ENCODE data around the gene RAPGEF2. TPM values are rescaled to one million over a fixed set of nuclear protein-coding genes. Genes with fewer than 3 reads are reported as not detected.
A peak's percentile ranks its signal among the peaks of the same experiment; 100 is the strongest.

Gene RAPGEF2
- total RNA-seq, 1 experiment from 2014 or later, result 21.2 TPM

- Histone ChIP-seq H3K4me2 (ENCODE audit: low read length) (peak overlapping the region; percentile 92), H3K79me2 (ENCODE audit: low read length) (peaks cover 59% of the 10 kb centered on the region), H4K20me1 (ENCODE audit: low read length) (peaks cover 11% of the 10 kb centered on the region; the same call in 1 of the 2 replicates), H3K27me3 (ENCODE audit: low read length) (no peaks in the 10 kb centered on the region), H3K9me2 (replicated peaks; ENCODE audit: low read length) (no peaks in the 10 kb centered on the region), H2AFZ (ENCODE audit: low read length) (peak overlapping the region; percentile 23), H3K27ac (ENCODE audit: low read length) (peak overlapping the region; percentile 63), H3K9me3 (ENCODE audit: low read length) (no peaks in the 10 kb centered on the region), H3K4me1 (ENCODE audit: insufficient read depth, low read length) (peaks cover 34% of the 10 kb centered on the region), H3K36me3 (ENCODE audit: low read depth, low read length) (no peaks in the 10 kb centered on the region), H3K4me3 (ENCODE audit: low read length) (peak overlapping the region; percentile 75), H3F3A (ENCODE audit: low read length, unreplicated experiment) (no peaks in the 10 kb centered on the region), H3K9ac (ENCODE audit: low read length) (peak overlapping the region; percentile 40)
- TF ChIP-seq EZH2 (IDR thresholded peaks at IDR 0.05; ENCODE audit: low read length, unreplicated experiment) (no peak), CTCF (conservative IDR thresholded peaks at IDR 0.05; ENCODE audit: low read depth, low read length) (no peak), EZH2phosphoT487 (IDR thresholded peaks at IDR 0.05; ENCODE audit: borderline replicate concordance, low read length) (no peak)
- ATAC-seq (0 out of 2 replicates have a peak, but pooled peaks have one; percentile 5), DNase-seq (peak; percentile 45)
- ChIA-PET POLR2A (ENCODE audit: unreplicated experiment) (no interaction called here), CTCF (no interaction called here)
- BruUV-seq (replicated peaks), result no TSS peak
- intact Hi-C loops (cut with micrococcal nuclease), result loop anchor here (1.0 kb wide), 2 partner anchors 70 to 107 kb away; no protein-coding TSS in a partner anchor
Measured at GRCh38 chr4:159104694-159105414, 2.0 kb downstream of the RAPGEF2 start.

DNA sequence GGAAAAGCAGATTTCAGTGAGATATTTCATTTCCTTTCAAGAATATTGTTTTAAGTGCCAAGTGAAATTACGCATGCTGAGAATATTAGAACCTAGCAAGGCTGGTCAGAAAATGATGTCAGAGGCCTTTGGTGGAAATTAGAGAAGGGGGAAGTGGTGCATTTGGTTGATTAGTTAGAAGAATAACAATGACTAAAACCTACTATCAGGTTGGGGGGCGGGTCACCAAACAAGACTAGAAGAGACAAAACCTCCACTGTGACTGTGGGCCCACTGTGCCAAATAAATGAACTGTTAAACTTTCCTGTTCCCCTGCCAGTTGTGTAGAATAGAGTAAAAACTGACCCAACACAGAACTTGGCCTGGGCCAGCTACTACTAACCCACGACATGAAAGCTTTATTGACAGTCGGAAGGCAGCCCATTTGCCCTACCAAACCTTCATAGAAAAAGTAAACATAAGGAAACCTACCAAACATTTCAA, 2.9 kb downstream of the RAPGEF2 start:
- no peak for ATAC-seq
- Histone ChIP-seq H3K36me3 (ENCODE audit: low read depth, low read length) (no peaks in the 10 kb centered on the region), H3K4me3 (ENCODE audit: low read length) (peak overlapping the region; percentile 75), H3K79me2 (ENCODE audit: low read length) (peaks cover 67% of the 10 kb centered on the region), H3K9ac (ENCODE audit: low read length) (peak overlapping the region; percentile 30; the same call in 1 of the 2 replicates), H2AFZ (ENCODE audit: low read length) (no peak overlapping the region), H3F3A (ENCODE audit: low read length, unreplicated experiment) (no peaks in the 10 kb centered on the region), H3K27me3 (ENCODE audit: low read length) (no peaks in the 10 kb centered on the region), H3K4me1 (ENCODE audit: insufficient read depth, low read length) (peaks cover 34% of the 10 kb centered on the region), H3K27ac (ENCODE audit: low read length) (peak overlapping the region; percentile 63), H3K4me2 (ENCODE audit: low read length) (peak overlapping the region; percentile 92), H3K9me2 (replicated peaks; ENCODE audit: low read length) (no peaks in the 10 kb centered on the region), H3K9me3 (ENCODE audit: low read length) (no peaks in the 10 kb centered on the region), H4K20me1 (ENCODE audit: low read length) (peaks cover 11% of the 10 kb centered on the region; the same call in 1 of the 2 replicates)
- ChIA-PET CTCF (no interaction called here), POLR2A (ENCODE audit: unreplicated experiment) (interaction anchor here (0.8 kb wide), 1 partner anchor 193 kb away, joined by 5 read pairs; no protein-coding TSS in a partner anchor)
- BruUV-seq (replicated peaks), result TSS peak; percentile 28
- DNase-seq, result peak; percentile 63
- TF ChIP-seq EZH2phosphoT487 (IDR thresholded peaks at IDR 0.05; ENCODE audit: borderline replicate concordance, low read length) (no peak), CTCF (conservative IDR thresholded peaks at IDR 0.05; ENCODE audit: low read depth, low read length) (no peak), EZH2 (IDR thresholded peaks at IDR 0.05; ENCODE audit: low read length, unreplicated experiment) (no peak)
- intact Hi-C loops (cut with micrococcal nuclease), result loop anchor here (1.0 kb wide), 1 partner anchor 108 kb away; no protein-coding TSS in a partner anchor
